ENCODE results near the gene SHKBP1. TPM values are rescaled to one million over a fixed set of nuclear protein-coding genes. Genes with fewer than 3 reads are reported as not detected.
"Not testable (repeated sequence)": the region's sequence is repeated elsewhere in the genome, so short reads cannot be mapped to it uniquely, and the experiment has no call there.

SHKBP1 gene
- total and polyA plus RNA-seq, 7 experiments from 2014 or later, result 92.8 to 218 (median 139) TPM

DNA sequence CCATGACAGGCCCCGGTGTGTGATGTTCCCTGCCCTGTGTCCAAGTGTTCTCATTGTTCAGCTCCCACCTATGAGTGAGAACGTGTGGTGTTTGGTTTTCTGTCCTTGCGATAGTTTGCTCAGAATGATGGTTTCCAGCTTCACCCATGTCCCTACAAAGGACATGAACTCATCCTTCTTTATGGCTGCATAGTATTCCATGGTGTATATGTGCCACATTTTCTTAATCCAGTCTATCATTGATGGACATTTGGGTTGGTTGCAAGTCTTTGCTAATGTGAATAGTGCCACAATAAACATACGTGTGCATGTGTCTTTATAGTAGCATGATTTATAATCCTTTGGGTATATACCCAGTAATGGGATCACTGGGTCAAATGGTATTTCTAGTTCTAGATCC, 29.5 kb upstream of the SHKBP1 start:
- Mint-ChIP-seq H3K4me1 (peaks cover 0 to 12% (median 9%) of the 10 kb centered on the region in 7 donors), H3K27me3 (peaks cover 19 to 44% (median 37%) of the 10 kb centered on the region in 5 donors)
- ATAC-seq; H3K27me3 ChIP-seq (ENCODE audit: control insufficient read depth in 2 of 2, insufficient read depth in 2 of 2, low read length in 2 of 2); H3K4me1 ChIP-seq (ENCODE audit: control insufficient read depth in 2 of 2, insufficient read depth in 2 of 2, low read length in 2 of 2); H3K27ac Mint-ChIP-seq; H3K9me3 Mint-ChIP-seq; DNase-seq; CTCF ChIA-PET; POLR2A ChIA-PET; H3K27ac ChIP-seq (ENCODE audit: low read depth, low read length); H3K36me3 ChIP-seq (ENCODE audit: control insufficient read depth in 2 of 3, insufficient read depth in 3 of 3, low read length in 3 of 3); H3K4me3 Mint-ChIP-seq; intact Hi-C loops (cut with micrococcal nuclease); H3K36me3 Mint-ChIP-seq; H3K4me3 ChIP-seq (ENCODE audit: low read length); H3K9me3 ChIP-seq (ENCODE audit: control insufficient read depth in 2 of 3, low read length in 3 of 3): not testable (repeated sequence)

DNA sequence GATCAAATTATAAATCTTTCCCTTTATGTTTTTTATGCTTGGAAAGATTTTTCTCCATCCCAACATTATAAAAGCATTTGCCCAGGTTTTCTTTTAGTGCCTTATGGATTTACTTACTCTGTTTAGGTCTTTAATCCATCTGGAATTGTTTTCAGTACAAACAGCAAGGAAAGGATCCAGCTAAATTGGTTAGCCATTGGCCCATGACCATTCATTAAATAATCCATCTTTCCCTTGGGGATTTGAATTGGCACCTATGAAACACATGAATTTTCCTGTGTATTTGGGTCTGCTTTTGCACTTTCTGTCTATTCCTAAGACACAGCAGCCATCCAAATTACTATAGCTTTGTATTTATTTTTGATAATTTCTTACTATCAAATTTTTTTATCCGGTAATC, 28.8 kb upstream of the SHKBP1 start:
- no peaks in the 10 kb centered on the region for H3K36me3 ChIP-seq (ENCODE audit: control insufficient read depth in 2 of 3, insufficient read depth in 3 of 3, low read length in 3 of 3)
- H3K9me3 Mint-ChIP-seq, result peaks cover 0 to 6% (median 0%) of the 10 kb centered on the region in 11 donors
- H3K27ac Mint-ChIP-seq, result no peak overlapping the region
- no peak overlapping the region for H3K4me3 Mint-ChIP-seq
- DNase-seq, result no peak
- H3K9me3 ChIP-seq (ENCODE audit: control insufficient read depth in 2 of 3, low read length in 3 of 3), result no peaks in the 10 kb centered on the region
- peaks cover 0 to 5% (median 2%) of the 10 kb centered on the region in 5 donors for H3K36me3 Mint-ChIP-seq
- ChIA-PET POLR2A (interaction anchor here (0.5 kb wide), 1 partner anchor 1901 kb away, joined by 3 read pairs; no protein-coding TSS in a partner anchor), CTCF (interaction anchor here (1.0 to 1.4 kb wide), 3 partner anchors 48 to 87 kb away, joined by 3 to 6 read pairs (median 5); no protein-coding TSS in a partner anchor)
- H3K4me1 Mint-ChIP-seq, result peaks cover 0 to 12% (median 9%) of the 10 kb centered on the region in 7 donors
- no peak overlapping the region for H3K27ac ChIP-seq (ENCODE audit: low read depth, low read length)
- no peak overlapping the region for H3K4me3 ChIP-seq (ENCODE audit: low read length)
- peaks cover 0 to 5% of the 10 kb centered on the region in 2 donors for H3K4me1 ChIP-seq (ENCODE audit: control insufficient read depth in 2 of 2, insufficient read depth in 2 of 2, low read length in 2 of 2)
- peaks cover 0 to 10% of the 10 kb centered on the region in 2 donors for H3K27me3 ChIP-seq (ENCODE audit: control insufficient read depth in 2 of 2, insufficient read depth in 2 of 2, low read length in 2 of 2)
- ATAC-seq, result no peak
- H3K27me3 Mint-ChIP-seq, result peaks cover 25 to 49% (median 41%) of the 10 kb centered on the region in 5 donors
- intact Hi-C loops (cut with micrococcal nuclease), result loop anchor here in 1 of 2 donors (2.0 kb wide), 1 partner anchor 19 kb away; no protein-coding TSS in a partner anchor

DNA sequence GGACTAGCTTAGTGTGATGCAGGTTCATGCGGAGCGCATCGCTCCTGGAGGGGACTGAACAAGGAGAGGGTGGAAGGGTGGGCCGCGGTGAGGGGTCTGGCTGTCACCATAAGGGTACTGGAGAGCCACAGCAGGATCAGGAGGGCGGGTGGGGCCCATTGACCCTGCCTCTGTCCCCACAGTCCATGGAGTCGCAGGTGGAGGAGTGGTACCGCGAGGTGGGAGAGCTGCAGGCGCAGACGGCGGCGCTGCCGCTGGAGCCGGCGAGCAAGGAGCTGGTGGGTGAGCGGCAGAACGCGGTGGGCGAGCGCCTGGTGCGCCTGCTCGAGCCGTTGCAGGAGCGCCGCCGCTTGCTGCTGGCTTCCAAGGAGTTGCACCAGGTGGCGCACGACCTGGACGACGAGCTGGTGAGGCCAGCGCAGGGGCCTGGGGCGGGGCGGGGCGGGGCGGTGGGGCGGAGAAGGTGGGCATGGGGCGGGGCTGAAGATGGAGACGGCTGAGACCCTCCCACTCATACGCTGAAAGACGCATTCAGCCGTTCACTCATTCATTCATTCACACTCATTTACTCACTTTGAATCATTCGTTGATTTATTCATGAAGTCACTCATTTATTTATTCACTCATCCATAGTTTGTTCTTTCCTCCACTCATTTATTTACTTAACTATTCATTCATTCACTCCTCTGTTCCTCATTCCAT, 27.5 kb upstream of the SHKBP1 start:
- H3K4me3 Mint-ChIP-seq, result peak overlapping the region in 8 of 10 donors; percentile 13 to 73 (median 54)
- ATAC-seq (peak; percentile 95), DNase-seq (peak; percentile 26 to 74 (median 57))
- no peak overlapping the region for H3K27ac Mint-ChIP-seq
- H3K36me3 ChIP-seq (ENCODE audit: control insufficient read depth in 2 of 3, insufficient read depth in 3 of 3, low read length in 3 of 3), result no peaks in the 10 kb centered on the region
- H3K27me3 Mint-ChIP-seq, result peaks cover 38 to 60% (median 52%) of the 10 kb centered on the region in 5 donors
- H3K4me3 ChIP-seq (ENCODE audit: low read length), result no peak overlapping the region
- peaks cover 0 to 5% of the 10 kb centered on the region in 2 donors for H3K4me1 ChIP-seq (ENCODE audit: control insufficient read depth in 2 of 2, insufficient read depth in 2 of 2, low read length in 2 of 2)
- ChIA-PET CTCF (interaction anchor here (0.6 to 1.4 kb wide), 10 partner anchors 21 to 719 kb away, joined by 3 to 6 read pairs (median 3); no protein-coding TSS in a partner anchor), POLR2A (no interaction called here)
- H3K9me3 ChIP-seq (ENCODE audit: control insufficient read depth in 2 of 3, low read length in 3 of 3), result no peaks in the 10 kb centered on the region
- peaks cover 0 to 10% of the 10 kb centered on the region in 2 donors for H3K27me3 ChIP-seq (ENCODE audit: control insufficient read depth in 2 of 2, insufficient read depth in 2 of 2, low read length in 2 of 2)
- H3K4me1 Mint-ChIP-seq, result peaks cover 0 to 14% (median 12%) of the 10 kb centered on the region in 7 donors
- H3K27ac ChIP-seq (ENCODE audit: low read depth, low read length), result no peak overlapping the region
- H3K36me3 Mint-ChIP-seq, result peaks cover 0 to 5% (median 3%) of the 10 kb centered on the region in 5 donors
- intact Hi-C loops (cut with micrococcal nuclease), result loop anchor here (1.0 to 2.0 kb wide), 3 partner anchors 20 to 85 kb away; no protein-coding TSS in a partner anchor
- H3K9me3 Mint-ChIP-seq, result peaks cover 0 to 6% (median 0%) of the 10 kb centered on the region in 11 donors

DNA sequence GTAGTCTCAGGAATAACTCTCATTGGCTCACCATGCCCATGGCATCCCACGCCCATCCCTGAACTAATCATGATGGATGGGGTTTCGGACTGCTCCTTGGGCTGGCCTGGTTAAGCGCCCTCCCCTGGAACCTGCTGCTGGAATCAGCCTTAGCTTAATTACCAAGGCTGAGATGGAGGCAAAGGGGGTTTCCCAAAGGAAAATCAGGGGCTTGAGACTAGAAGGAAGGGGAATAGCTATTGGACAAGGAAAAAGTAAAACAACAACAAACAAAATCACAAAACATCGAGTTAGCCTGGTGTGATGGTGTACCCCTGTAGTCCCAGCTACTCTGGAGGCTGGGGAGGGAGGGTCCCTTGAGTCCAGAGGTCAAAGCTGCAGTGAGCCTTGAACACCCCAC, 25.7 kb upstream of the SHKBP1 start:
- Mint-ChIP-seq H3K4me3 (no peak overlapping the region), H3K27ac (no peak overlapping the region), H3K4me1 (peaks cover 0 to 14% (median 12%) of the 10 kb centered on the region in 7 donors), H3K27me3 (peaks cover 53 to 75% (median 64%) of the 10 kb centered on the region in 5 donors), H3K36me3 (peaks cover 0 to 5% (median 3%) of the 10 kb centered on the region in 5 donors), H3K9me3 (peaks cover 0 to 6% (median 0%) of the 10 kb centered on the region in 11 donors)
- Histone ChIP-seq H3K4me1 (ENCODE audit: control insufficient read depth in 2 of 2, insufficient read depth in 2 of 2, low read length in 2 of 2) (peaks cover 0 to 5% of the 10 kb centered on the region in 2 donors), H3K36me3 (ENCODE audit: control insufficient read depth in 2 of 3, insufficient read depth in 3 of 3, low read length in 3 of 3) (no peaks in the 10 kb centered on the region), H3K4me3 (ENCODE audit: low read length) (no peak overlapping the region), H3K27me3 (ENCODE audit: control insufficient read depth in 2 of 2, insufficient read depth in 2 of 2, low read length in 2 of 2) (peaks cover 0 to 10% of the 10 kb centered on the region in 2 donors), H3K9me3 (ENCODE audit: control insufficient read depth in 2 of 3, low read length in 3 of 3) (no peaks in the 10 kb centered on the region), H3K27ac (ENCODE audit: low read depth, low read length) (no peak overlapping the region)
- no peak for ATAC-seq
- ChIA-PET CTCF (interaction anchor here (0.9 to 1.0 kb wide), 2 partner anchors 48 to 246 kb away, joined by 3 read pairs; no protein-coding TSS in a partner anchor), POLR2A (no interaction called here)
- no peak for DNase-seq
- intact Hi-C loops (cut with micrococcal nuclease), result no loop called here

DNA sequence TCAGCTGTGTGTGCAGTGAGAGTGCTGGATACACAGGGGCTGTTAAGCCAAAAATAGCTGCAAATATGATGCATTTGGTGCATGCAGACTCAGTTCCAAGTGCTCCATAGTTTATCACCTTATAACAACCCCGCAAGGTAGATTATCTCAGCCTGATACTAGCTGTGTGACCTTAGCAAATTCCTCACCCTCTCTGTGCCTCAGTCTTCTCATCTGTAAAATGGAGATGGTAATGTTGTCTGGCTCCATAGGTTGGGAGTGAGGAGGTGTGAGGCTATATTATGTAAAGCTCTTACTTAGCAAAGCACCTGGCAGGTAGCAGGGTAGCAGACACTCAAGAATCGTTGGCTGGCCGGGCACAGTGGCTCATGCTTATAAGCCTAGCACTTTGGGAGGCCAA, 23.8 kb upstream of the SHKBP1 start:
- no peaks in the 10 kb centered on the region for H3K36me3 ChIP-seq (ENCODE audit: control insufficient read depth in 2 of 3, insufficient read depth in 3 of 3, low read length in 3 of 3)
- DNase-seq (no peak), ATAC-seq (no peak)
- POLR2A ChIA-PET, result no interaction called here
- no peak overlapping the region for H3K4me3 ChIP-seq (ENCODE audit: low read length)
- Mint-ChIP-seq H3K4me3 (no peak overlapping the region), H3K9me3 (no peaks in the 10 kb centered on the region), H3K27me3 (peaks cover 47 to 68% (median 53%) of the 10 kb centered on the region in 5 donors), H3K27ac (no peak overlapping the region), H3K4me1 (peaks cover 0 to 14% (median 12%) of the 10 kb centered on the region in 7 donors), H3K36me3 (peaks cover 0 to 3% (median 0%) of the 10 kb centered on the region in 5 donors)
- H3K27me3 ChIP-seq (ENCODE audit: control insufficient read depth in 2 of 2, insufficient read depth in 2 of 2, low read length in 2 of 2), result peaks cover 0 to 6% of the 10 kb centered on the region in 2 donors
- H3K27ac ChIP-seq (ENCODE audit: low read depth, low read length), result no peak overlapping the region
- CTCF ChIA-PET, result interaction anchor here (1.0 to 1.4 kb wide), 2 partner anchors 23 to 46 kb away, joined by 3 to 4 read pairs; no protein-coding TSS in a partner anchor
- H3K9me3 ChIP-seq (ENCODE audit: control insufficient read depth in 2 of 3, low read length in 3 of 3), result no peaks in the 10 kb centered on the region
- peaks cover 0 to 5% of the 10 kb centered on the region in 2 donors for H3K4me1 ChIP-seq (ENCODE audit: control insufficient read depth in 2 of 2, insufficient read depth in 2 of 2, low read length in 2 of 2)
- intact Hi-C loops (cut with micrococcal nuclease), result no loop called here

DNA sequence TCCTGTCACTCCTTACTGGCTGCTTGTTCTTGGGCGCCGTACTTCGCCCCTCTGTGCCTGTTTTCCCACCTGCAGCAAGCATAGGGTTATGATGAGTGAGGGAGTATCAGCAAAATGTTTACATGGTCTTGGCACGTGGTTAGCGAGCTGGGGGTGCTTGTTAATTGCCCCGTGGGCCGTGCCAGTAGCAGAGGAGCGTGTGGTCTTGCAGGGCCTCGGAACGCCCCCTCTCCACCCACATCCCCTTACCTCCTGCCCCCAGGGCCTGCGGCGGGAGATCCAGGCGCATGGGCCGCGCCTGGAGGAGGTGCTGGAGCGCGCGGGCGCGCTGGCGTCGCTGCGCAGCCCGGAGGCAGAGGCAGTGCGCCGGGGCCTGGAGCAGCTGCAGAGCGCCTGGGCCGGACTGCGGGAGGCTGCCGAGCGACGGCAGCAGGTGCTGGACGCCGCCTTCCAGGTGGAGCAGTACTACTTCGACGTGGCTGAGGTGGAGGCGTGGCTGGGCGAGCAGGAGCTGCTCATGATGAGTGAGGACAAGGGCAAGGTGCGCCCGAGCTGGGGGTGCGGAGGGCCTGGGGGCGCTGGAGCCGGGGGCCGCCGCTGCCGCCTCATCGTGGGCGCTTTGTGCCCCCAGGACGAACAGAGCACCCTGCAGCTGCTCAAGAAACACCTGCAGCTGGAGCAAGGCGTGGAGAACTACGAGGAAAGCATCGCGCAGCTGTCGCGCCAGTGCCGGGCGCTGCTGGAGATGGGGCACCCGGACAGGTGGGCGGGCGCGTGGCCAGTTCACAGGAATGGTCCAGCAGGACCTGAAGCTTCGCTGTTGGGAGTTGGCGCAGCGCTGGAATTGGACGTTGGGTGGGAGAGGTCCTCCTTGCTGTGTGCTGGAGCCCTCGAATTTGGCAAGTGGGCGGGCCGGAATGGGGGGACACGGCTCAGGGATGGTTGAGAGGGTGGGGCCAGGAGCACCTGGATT, 22.5 kb upstream of the SHKBP1 start:
- peak overlapping the region in 1 of 9 donors; percentile 25 for H3K27ac Mint-ChIP-seq
- intact Hi-C loops (cut with micrococcal nuclease), result no loop called here

More for the DNA sequence above, 22.5 kb upstream of the SHKBP1 start:
- no peak overlapping the region for H3K27ac ChIP-seq (ENCODE audit: low read depth, low read length)
- no peaks in the 10 kb centered on the region for H3K9me3 ChIP-seq (ENCODE audit: control insufficient read depth in 2 of 3, low read length in 3 of 3)
- H3K4me1 Mint-ChIP-seq, result peaks cover 0 to 10% (median 6%) of the 10 kb centered on the region in 7 donors
- H3K36me3 ChIP-seq (ENCODE audit: control insufficient read depth in 2 of 3, insufficient read depth in 3 of 3, low read length in 3 of 3), result no peaks in the 10 kb centered on the region
- CTCF ChIA-PET, result interaction anchor here (1.4 kb wide), 1 partner anchor 24 kb away, joined by 3 read pairs; no protein-coding TSS in a partner anchor
- no peak overlapping the region for H3K4me3 Mint-ChIP-seq
- H3K36me3 Mint-ChIP-seq, result peaks cover 0 to 3% (median 0%) of the 10 kb centered on the region in 5 donors
- H3K4me3 ChIP-seq (ENCODE audit: low read length), result no peak overlapping the region
- H3K27me3 ChIP-seq (ENCODE audit: control insufficient read depth in 2 of 2, insufficient read depth in 2 of 2, low read length in 2 of 2), result no peaks in the 10 kb centered on the region
- H3K4me1 ChIP-seq (ENCODE audit: control insufficient read depth in 2 of 2, insufficient read depth in 2 of 2, low read length in 2 of 2), result peaks cover 0 to under 1% of the 10 kb centered on the region in 2 donors
- peaks cover 43 to 65% (median 53%) of the 10 kb centered on the region in 5 donors for H3K27me3 Mint-ChIP-seq
- POLR2A ChIA-PET, result no interaction called here
- no peaks in the 10 kb centered on the region for H3K9me3 Mint-ChIP-seq
- ATAC-seq (no peak), DNase-seq (no peak)
